Left kidney (tissue), 2 donors: ENCODE measurements around the gene MTCH2. TPM values are rescaled to one million over a fixed set of nuclear protein-coding genes. Genes with fewer than 3 reads are reported as not detected.
"Not testable (repeated sequence)": the region's sequence is repeated elsewhere in the genome, so short reads cannot be mapped to it uniquely, and the experiment has no call there.

Source experiments
- DNase-seq: peaks from one replicate; pipeline ENCODE4 v3.0.0-alpha.2; 2013
- polyA plus RNA-seq: library from polyadenylated mRNA; unstranded; fragments of 120-200 nt; gene quantifications from one replicate; pipeline ENCODE4 v1.2.1, GENCODE V29; 2013; ENCODE audit not compliant: insufficient read length

Gene MTCH2
- polyA plus RNA-seq, 1 donor: 129 TPM

DNA sequence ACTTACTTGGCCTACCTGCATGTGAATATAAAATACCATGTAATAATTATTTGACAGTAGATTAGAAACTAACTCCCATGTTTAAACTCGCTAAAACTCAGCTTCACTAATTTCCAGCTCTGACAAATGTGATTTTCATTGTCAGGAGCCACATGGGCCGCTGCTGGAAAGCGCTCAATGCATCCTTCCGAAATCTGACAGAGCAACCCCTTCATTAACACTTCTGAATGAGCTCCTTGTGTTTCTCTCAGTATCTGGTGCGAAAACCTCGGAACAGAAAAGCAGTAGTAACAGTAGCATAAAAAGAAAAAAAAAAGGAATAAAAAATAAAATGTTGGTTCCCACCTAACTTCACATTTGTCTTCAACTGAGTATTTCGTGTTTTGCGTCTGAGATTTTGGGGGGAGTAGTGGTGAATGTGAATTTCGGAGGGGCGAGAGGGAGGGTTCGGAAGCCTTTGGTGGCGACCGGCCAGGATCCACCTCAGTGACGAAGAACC lies 710 bp downstream of the MTCH2 start:
- no peak for DNase-seq

DNA sequence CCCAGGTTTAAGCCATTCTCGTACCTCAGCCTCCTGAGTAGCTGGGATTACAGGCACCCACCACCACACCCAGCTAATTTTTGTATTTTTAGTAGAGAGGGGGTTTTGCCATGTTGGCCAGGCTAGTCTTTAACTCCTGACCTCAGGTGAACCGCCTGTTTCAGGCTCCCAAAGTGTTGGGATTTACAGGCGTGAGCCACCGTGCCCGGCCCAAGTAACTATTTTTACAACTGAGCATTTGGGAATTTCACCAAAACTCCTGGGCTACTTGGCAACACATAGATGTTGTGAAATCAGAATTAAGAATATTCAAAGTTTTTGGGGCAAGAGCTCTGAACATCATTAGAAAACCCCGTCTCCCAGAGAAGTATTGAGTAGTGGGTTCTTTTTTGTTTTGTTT lies 1.9 kb downstream of the MTCH2 start:
- not testable (repeated sequence) for DNase-seq

DNA sequence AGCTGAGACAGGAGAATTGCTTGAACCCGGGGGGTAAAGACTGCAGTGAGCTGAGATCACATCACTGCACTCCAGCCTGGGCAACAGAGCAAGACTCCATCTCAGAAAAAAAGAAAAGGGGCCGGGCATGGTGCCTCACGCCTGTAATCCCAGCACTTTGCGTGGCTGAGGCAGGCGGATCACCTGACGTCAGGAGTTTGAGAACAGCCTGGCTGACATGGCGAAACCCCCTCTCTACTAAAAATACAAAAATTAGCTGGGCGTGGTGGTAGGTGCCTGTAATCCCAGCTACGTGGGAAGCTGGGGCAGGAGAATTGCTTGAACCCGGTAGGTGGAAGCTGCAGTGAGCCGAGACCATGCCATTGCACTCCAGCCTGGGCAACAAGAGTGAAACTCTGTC lies 6.0 kb downstream of the MTCH2 start:
- not testable (repeated sequence) for DNase-seq

DNA sequence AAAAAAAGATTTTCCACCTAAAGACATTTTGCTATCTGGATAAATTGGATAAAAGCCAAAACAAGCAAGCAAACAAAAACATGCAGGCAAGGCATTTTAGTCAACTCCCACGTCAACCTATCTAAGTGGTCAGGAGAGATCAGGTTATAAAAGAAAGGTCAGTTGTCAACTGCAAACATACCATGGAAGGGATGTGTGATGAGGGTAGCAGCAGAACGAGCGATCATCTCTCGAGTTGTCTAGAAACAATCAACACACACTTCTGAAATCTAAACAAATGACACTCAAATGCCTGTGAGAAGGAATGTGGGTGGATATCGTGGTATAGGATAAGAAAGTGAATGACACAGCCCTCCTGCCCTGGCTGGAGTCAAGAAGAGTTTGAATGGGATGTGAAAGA lies 10.9 kb downstream of the MTCH2 start:
- DNase-seq: no peak

DNA sequence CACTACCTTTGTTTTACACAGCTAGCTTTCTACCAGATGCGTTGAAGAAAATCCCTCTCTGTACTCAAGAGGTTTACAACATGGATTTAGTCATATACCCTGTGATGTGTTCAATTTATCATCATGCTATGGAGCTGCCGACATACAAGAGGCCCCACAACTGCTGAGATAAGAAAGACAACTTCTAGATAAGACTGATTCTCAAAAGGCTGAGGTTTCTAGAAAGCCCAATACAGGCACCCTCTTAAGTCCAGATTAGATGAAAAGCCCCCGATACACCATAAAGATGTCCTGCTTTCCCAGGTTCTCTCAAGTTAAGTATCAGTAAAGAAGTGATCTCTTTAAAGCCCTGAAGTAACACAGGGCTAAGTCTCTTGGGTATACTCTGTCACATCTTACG lies 14.3 kb downstream of the MTCH2 start:
- no peak for DNase-seq

DNA sequence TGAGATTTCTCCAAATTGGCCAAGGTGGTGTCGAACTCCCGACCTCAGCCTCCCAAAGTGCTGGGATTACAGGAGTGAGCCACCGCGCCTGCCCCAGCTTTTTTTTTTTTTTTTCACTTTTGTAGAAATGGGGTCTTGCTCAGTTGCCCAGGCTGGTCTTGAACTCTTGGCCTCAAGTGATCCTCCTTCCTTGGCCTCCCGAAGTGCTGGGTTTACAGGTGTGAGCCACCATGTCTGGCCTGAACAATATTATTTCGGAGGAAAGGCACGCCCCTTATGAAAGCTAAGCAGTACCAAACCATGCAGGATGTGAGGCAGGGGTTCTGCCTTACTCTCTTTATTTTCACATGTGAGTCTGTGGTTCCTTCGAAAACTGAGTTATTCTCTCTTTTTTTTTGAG lies 16.1 kb downstream of the MTCH2 start:
- DNase-seq: no peak

DNA sequence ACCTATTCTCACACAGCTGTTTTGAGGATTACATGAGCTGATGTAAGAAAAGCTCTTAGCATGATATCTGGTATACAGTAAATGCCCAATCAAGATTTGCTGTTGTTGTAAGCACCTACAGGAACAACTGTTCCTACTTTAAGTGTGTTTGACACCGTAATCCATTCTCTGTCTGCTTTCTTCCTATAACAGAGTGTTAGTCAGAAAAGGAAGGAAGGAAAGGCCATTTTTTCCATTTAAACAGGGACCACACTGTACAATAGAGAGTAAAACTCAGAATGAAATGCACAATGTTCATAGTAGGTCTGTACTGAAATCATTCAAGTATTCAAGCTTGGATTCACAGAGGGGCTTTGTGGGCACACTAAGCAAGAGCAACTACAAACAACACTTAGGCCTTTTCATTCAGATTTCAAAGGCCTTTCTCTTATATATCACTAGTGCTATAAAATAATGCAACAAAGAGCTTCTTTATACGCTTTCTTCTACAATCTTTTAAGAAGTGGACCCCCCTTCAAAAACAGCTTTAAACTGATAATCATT lies 21.5 kb downstream of the MTCH2 start:
- no peak for DNase-seq

DNA sequence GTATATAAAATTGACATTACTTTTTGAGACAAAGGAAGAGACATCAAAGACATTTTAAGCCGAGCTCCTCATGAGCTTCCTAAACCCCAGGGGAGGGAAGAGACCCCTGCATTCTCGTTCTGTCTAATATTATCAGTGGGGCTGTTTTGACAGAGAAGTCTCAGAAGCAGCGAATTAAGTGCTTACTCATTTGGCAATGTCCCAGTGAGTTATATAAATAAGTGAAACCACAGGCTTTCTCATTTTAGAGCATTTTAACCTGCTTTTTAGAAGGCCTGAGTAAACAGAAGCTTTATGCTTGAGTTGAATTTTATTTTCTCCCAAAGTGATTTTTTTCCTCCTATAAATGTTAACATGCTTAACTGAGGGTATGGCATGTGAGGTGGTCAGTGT lies 24.9 kb downstream of the MTCH2 start:
- no peak for DNase-seq

DNA sequence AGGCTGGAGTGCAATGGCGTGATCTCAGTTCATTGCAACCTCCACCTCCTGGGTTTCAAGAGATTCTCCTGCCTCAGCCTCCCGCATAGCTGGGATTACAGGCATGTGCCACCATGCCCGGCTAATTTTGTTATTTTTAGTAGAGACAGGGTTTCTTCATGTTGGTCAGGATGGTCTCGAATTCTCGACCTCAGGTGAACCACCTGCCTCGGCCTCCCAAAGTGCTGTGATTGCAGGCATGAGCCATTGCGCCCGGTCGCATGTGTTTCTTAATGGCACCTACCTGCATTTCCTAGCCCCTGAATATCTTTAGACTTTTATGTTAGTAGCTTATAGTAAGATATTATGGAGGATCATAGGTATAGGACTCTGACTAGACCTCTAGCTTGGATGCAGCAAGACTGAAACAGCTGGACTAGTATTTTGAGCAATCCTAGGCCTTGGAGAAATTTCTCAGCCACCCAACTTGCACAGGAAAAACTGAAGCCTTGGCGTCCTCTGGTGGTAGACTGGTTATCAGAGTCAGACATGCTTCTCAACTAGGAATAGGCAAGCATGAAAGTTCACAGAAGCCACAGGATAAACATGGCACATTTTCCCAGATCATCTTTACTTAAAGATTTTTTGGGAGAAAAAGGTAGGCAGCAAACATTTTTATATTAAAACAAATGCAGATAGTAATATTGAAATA lies 25.5 kb downstream of the MTCH2 start:
- peak; percentile 51 for DNase-seq

DNA sequence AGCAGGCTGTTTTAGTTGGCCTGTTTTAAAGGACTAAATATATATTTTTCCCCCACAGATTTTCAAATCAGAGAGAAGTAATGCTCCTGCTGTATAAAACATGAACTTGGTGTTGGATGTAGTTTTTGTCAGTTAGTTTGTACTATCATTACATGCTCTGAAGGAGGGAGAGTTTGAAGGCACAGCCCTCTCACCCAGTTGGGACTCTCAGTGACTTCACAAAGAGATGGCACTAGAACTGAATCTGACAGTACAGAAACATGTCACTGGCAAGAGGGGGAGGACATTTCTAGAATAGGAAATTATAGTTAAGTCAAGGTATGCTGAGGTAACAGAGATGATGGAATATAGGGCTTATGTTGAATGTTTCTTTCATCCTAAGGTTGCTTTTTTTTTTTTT lies 27.1 kb downstream of the MTCH2 start:
- DNase-seq: no peak

DNA sequence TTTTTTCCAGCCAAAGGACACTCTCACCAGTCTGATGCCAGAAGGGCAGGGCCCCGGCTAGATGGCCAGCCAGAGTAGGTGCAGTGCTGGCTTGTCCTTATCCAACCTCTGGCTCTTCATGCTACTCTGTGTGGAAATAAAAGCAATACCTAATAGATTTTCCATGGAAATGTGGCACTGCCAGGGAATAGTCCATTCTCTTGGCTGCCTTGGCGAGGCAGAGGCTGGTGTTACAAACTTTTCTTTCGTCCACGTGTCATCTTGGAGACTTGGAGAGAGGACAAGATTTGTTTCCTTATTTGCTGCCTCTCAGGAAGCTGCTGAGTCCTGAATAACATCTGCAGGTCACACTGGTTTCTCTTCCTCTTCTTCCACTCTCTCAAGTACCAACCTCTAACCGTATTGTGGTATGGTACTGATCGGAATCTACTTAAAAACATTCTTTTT lies 31.0 kb downstream of the MTCH2 start:
- DNase-seq: no peak

DNA sequence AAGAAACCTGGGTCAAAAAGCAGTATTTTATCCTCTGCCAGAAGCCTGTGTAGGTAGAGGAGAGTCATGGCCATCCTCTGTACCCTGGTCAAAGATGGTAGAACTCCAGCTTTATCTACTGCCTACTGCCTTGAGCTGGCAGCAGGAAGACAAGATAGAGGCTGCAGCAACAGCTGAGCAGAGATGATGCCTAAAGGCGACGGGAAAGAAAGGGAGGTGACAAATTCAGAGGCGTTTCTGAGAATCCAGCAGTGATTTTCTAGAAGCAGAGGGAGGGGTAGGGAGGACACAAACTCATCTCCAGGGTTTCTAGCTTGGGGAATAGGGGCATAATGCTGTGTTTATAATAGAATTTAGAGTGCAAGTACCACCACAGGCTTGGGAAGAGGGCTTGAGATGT lies 32.7 kb downstream of the MTCH2 start:
- DNase-seq: no peak

DNA sequence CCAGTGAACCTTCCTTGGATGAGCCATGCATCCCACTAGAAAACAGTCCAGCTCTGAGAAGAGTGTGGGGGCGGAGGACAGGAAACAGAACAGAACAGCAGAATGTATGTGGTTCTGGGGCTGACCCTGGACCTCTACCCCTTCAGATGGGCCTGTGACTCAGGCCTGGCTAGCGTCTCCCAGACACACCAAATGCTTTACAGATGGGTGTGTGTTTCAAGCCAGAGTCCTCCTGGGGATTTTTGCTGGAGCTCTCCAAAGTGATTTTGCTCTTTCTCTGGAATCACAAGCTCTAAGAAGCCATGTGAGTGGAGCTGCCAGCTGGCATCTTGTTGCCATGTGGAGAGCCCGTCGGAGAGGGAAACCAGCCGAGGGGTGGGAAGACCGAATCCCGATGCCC lies 35.0 kb downstream of the MTCH2 start:
- DNase-seq: no peak

DNA sequence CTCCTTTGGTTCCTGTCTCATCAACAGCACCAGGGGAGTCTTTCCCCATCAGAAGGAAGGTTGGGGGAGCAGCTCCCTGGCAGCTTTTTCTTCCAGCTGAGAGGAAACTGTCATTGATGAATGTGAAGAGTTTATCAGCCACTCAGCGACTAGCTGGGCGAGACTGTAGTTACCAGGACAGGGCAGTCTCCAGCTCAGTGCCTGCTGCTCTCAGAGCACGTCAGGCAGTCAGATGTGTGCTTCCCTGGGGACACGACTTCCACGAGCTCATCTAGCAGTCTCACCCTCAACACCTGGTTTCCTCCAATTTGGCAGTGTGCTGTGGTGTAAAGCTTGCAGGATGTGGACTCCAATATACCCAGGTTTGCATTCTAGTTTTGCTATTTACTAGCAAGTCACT lies 35.6 kb downstream of the MTCH2 start:
- no peak for DNase-seq

DNA sequence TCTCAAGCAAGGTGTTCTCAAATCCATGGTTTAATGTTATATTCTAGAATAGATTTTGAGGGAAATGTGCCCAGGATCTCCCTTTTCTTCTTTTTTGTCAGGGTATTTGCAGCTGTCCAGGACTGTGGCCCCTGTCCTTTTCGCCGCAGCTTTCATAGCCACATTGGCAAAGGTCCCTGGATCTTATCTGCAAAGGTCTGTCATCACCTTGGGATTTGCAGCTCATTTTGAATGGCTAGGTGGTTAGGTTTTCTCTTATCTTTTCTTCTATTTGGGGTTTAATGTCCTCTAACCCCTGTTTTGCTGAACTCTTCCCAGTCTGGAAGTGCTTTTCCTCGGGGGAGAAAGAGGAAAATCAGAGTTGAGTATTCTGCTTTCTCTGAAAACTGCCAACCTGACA lies 36.4 kb downstream of the MTCH2 start:
- DNase-seq: no peak

DNA sequence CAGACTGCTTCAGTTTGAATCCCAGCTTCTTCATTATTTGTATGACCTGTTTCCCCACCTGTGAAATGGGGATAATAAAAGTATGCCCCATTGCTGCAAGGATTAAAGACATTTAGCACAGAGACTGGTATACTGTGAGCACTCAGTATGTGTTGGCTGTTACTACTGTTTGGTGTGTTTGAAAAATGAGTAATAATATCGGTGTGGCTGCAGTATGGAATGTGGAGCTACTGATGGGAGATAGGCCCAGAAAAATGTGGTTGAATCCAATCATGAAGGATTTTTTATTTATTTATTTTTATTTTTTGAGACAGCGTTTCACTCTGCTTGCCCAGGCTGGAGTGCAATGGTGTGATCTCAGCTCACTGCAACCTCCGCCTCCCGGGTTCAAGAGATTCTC lies 39.1 kb downstream of the MTCH2 start:
- no peak for DNase-seq

DNA sequence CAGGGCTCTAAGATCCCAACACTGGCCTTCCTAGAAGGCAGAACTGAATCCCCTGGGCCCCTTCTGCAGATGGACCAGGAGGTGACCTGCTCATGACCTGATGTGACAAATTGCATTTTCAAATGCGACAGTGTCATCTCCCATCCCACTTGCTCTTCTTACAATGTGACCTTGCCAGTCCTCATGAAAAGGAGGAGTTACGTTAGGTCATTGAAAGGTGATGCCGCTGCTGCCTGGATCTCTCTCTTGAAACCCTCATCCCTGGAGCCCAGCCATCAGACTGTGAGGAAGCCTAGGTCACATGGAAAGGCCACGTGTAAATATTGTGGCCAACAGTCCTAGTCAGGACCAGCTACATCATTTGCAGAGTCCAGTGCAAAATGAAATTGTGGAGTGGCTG lies 42.5 kb downstream of the MTCH2 start:
- DNase-seq: no peak

DNA sequence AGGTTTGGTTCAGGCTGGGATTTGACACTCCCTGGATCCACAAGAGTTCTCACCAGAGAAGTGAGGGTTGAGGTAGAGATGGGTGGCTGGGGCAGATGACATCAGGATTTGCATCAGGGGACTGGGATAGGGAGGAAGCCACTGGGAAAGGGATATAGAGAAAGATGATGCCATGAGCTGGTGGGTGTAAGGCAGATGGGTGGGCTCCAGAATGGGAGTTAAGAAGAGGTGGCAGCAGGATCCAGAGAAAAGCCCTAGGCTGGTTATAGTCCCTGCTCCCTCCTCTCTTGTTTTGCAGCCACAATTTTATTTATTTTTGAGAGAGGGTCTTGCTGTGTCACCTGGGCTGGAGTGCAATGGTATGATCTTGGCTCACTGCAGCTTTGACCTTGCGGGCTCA lies 46.4 kb downstream of the MTCH2 start:
- no peak for DNase-seq

DNA sequence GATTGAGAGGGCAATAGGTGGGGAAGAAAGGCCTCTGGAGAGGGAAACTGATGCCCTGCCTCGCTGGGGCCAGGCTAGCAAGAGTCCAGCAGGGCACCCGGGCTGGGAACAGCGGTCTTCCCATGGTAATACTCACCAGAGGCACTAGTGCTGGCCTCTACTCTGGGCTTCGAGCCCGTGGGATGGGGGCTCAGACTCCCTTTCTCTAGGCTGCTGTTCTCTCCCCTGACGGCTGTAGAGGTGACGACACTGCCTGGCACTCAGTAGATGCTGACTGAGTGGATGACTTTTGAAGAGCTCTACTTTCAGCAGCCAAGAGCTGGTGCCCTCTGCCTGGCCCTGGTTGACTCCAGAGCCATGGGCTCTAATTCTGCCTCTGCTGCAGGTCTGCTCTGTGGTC lies 47.3 kb downstream of the MTCH2 start:
- no peak for DNase-seq

DNA sequence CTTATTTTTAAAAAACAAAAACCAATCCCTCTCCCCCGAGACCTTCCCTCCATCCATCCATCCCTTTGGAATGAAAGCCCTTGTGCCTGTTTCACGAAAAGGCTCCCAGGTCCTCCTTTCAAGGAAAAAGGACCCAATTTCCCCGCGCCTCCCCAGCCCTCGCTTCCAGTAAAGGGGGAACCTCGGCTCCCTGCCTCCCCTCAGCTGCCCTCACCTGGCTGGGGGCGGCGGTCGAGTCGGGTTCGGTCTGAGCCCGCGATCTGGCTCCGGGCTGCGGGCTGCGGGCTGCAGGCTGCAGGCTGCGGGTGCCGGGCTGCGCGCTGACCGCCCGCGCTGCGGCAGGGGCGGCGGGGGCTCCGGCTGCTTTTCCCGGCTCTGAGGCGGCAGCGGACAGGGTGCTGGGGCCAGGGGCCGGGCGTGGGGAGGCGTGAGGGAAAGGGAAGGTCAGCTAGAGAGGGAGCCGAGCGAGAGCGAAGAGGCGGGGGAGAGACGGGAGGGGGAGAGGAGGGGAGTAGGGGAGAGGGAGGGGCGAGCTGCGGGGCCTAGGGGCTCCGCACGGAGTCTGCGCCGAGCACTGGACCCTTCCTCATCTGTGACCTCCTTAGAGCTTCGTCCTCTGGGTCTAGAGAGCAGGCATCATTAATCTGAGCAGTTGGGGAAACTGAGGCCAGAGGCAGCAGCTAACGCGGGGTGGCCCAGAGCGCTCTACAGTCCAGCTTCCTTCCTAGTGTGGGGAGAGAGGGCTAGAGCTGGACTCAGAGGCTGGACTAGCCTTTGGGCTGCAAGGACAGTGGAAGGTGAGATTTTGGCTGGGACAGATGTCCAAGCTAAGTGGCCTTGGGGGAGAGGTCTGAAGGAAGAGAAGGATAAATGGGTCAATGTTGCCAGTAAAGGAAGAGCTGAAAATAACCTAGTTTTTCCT lies 48.2 kb downstream of the MTCH2 start, which contains the start of gene C1QTNF4:
C1QTNF4 (minus strand) TSS at position 478 of the 922 bp plus-strand sequence. CDS start 3,601 bp downstream, outside the sequence.
- DNase-seq: no peak

DNA sequence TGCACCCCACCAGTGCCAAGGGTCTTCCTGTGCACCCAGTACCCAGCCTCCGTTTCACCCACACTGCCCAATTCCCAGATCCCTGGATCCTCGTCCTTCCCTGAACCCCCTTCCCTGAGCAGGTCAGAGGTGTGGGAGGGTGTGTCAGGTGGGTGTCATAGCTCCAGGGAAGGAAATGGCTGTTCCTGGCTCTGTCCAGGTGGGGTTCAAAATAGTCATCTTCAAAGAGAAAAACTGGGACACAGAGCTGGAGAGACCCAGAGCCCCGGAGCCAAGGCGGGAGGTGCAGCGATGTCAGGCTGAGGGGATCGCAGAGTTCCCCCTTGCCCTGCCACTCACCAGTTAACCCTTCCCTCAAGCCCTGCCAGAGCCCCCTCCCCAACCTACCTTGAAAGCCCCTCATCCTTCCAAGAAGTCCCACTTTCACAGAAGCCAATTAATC lies 48.8 kb downstream of the MTCH2 start:
- no peak for DNase-seq

DNA sequence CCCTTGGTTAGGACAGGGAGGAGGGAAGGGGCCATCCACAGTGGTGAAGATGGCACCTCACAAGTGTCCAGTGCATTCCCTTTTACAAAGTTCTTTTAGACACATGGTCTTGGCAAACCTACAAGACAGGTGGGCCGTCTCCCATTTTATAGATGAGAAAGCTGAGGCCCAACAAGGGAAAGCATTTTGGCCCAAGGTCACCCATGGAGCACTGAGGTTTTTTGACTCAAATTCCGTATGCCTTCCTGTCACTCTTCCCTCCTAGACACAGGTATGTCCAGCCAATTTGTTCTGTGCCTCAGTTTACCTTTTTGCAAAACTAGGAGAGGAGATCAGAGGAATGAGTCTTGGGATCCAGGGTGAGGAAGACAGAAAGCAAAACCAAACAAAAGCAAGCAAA lies 49.4 kb downstream of the MTCH2 start:
- no peak for DNase-seq

DNA sequence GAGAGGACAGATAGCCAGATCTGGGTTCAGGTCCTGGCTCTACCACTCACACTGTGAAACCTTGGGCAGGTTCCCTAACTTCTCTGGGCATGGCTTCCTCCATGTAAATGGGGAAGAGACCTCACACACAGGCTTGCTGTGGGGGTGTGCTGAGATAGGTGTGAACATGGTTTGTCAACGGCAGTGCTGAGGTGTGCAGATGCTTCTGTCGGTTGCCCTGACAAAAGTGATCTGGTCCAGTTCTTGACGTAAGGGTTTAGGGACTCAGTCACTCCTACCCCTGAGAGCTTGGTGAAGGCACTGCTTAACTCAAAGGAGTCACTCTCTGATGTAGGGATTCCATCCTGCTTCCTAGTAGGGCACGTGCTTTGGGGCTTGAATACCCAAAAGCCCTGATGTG lies 50.1 kb downstream of the MTCH2 start:
- no peak for DNase-seq
